Body of pancreas (tissue), 4 donors: ENCODE results near the gene AQP12B.

ENCODE experiments used
- CTCF ChIP-seq, 7 experiments: fragments of 450-650 bp in 4 of 7; fragments of 200-600 bp in 3 of 7; sonication (generic) in 3 of 7; IDR thresholded peaks; one replicate each; pipeline ENCODE4 v1.5.1; 2016 to 2019; ENCODE audit warnings: antibody characterized with exemption in 7 of 7
- POLR2A ChIP-seq, 3 donors: fragments of 450-650 bp; IDR thresholded peaks; one replicate each; pipeline ENCODE4 v1.6.1; 2016; ENCODE audit warnings: antibody characterized with exemption in 3 of 3, mild to moderate bottlenecking in 2 of 3

- no peak for TF ChIP-seq CTCF (IDR thresholded peaks at IDR 0.05)
- TF ChIP-seq POLR2A (IDR thresholded peaks at IDR 0.05) = no peak
These were observed 39.0 kb upstream of the AQP12B start for GRCh38 chr2:240721596-240722180.
